Stomach smooth muscle (tissue), 2 donors: ENCODE measurements around the gene ADH5.
"Not testable (repeated sequence)": the region's sequence is repeated elsewhere in the genome, so short reads cannot be mapped to it uniquely, and the experiment has no call there.

Experiments
- H3K27ac ChIP-seq: one replicate; pipeline ENCODE4 v1.7.0; 2013; ENCODE audit warnings: mild to moderate bottlenecking, low read length, inconsistent platforms
- H3K27me3 ChIP-seq, 2 donors: one replicate each; pipeline ENCODE4 v1.7.0; 2013; ENCODE audit warnings: low read length in 2 of 2; ENCODE audit not compliant: insufficient read depth in 2 of 2, control insufficient read depth in 1 of 2
- H3K36me3 ChIP-seq, 2 donors: one replicate each; pipeline ENCODE4 v1.7.0; 2013; ENCODE audit warnings: low read length in 2 of 2; ENCODE audit not compliant: control insufficient read depth in 2 of 2, insufficient read depth in 2 of 2
- H3K4me1 ChIP-seq: one replicate; pipeline ENCODE4 v1.7.0; 2013; ENCODE audit warnings: low read length; ENCODE audit not compliant: control insufficient read depth, insufficient read depth
- H3K4me3 ChIP-seq, 2 donors: one replicate each; pipeline ENCODE4 v1.7.0; 2013; ENCODE audit warnings: low read length in 2 of 2
- H3K9ac ChIP-seq, 2 donors: one replicate each; pipeline ENCODE4 v1.7.0; 2013; ENCODE audit warnings: low read length in 2 of 2, mild to moderate bottlenecking in 1 of 2
- H3K9me3 ChIP-seq, 2 donors: one replicate each; pipeline ENCODE4 v1.7.0; 2013; ENCODE audit warnings: low read length in 2 of 2; ENCODE audit not compliant: control insufficient read depth in 2 of 2
- donor health status: healthy.
- donor health status: Pancreatic carcinoma.

ADH5 gene

DNA sequence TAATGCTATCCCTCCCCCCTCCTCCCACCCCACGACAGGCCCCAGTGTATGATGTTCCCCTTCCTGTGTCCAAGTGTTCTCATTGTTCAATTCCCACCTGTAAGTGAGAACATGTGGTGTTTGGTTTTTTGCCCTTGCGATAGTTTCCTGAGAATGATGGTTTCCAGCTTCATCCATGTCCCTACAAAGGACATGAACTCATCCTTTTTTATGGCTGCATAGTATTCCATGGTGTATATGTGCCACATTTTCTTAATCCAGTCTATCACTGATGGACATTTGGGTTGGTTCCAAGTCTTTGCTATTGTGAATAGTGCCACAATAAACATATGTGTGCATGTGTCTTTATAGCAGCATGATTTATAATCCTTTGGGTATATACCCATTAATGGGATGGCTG is 23.1 kb downstream of the ADH5 start:
- H3K9ac ChIP-seq, H3K4me1 ChIP-seq, H3K27ac ChIP-seq, H3K36me3 ChIP-seq, H3K9me3 ChIP-seq, H3K4me3 ChIP-seq, H3K27me3 ChIP-seq: not testable (repeated sequence)

DNA sequence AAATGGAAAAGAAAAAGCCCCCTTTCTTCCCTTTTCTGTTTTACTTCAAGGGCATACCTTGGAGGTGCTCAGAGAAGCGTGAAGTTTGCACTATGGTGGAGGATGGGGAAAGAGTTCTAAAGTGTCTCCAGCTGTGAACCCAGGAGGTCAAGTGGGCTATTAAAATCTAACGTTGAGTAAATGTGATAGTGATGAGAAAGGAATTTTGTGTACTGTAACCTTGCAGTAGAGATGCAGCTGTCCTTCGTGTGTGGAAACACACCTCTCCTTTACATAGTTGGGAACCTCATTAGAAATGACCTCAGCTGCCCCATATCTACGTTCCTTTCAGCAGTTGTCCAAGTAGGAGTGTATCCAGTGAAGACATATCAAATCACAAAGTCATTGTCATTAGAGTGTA is 26.5 kb downstream of the ADH5 start:
- H3K27me3 ChIP-seq = no peaks in the 10 kb centered on the region
- no peaks in the 10 kb centered on the region for H3K9me3 ChIP-seq
- H3K4me1 ChIP-seq = no peaks in the 10 kb centered on the region
- no peak overlapping the region for H3K9ac ChIP-seq
- H3K27ac ChIP-seq = no peak overlapping the region
- no peak overlapping the region for H3K4me3 ChIP-seq
- H3K36me3 ChIP-seq = peaks cover 0 to 6% of the 10 kb centered on the region in 2 donors

- Histone ChIP-seq H3K4me3 (no peak overlapping the region), H3K4me1 (no peaks in the 10 kb centered on the region), H3K27me3 (no peaks in the 10 kb centered on the region), H3K36me3 (peaks cover 0 to 3% of the 10 kb centered on the region in 2 donors), H3K27ac (no peak overlapping the region), H3K9ac (no peak overlapping the region), H3K9me3 (no peaks in the 10 kb centered on the region)
Observed at GRCh38 chr4:99061048-99061700, 27.4 kb downstream of the ADH5 start.

- Histone ChIP-seq H3K9me3 (no peaks in the 10 kb centered on the region), H3K27me3 (no peaks in the 10 kb centered on the region), H3K36me3 (peaks cover 0 to 3% of the 10 kb centered on the region in 2 donors), H3K9ac (peak overlapping the region in 1 of 2 donors; percentile 40), H3K4me3 (no peak overlapping the region), H3K4me1 (no peaks in the 10 kb centered on the region), H3K27ac (no peak overlapping the region)
Observed at GRCh38 chr4:99059550-99059949, 29.0 kb downstream of the ADH5 start.

DNA sequence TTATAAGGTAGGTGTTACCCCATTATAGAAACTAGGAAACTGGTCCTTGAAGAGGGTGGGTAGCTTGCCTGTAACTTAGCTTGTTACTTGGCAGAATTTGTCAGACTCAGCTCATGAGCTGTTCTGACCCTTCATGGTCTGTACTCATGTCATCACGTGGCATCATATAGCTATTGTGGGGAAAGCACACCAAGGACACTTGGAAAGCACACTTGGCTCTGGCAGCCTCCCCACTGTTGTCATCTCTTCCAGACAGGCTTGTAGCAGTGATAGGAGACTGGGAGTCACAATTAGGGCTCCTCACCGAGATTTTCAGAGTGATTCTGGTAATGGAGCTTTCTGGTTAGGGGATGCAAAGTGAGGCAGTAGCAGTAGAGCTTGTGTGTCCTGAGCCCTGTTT is 30.4 kb downstream of the ADH5 start:
- Histone ChIP-seq H3K9me3 (no peaks in the 10 kb centered on the region), H3K27me3 (no peaks in the 10 kb centered on the region), H3K4me1 (no peaks in the 10 kb centered on the region)

GRCh38 chr4:99054428-99054994 is 34.1 kb downstream of the ADH5 start:
- Histone ChIP-seq H3K9me3 (no peaks in the 10 kb centered on the region), H3K4me1 (no peaks in the 10 kb centered on the region), H3K27ac (no peak overlapping the region), H3K27me3 (no peaks in the 10 kb centered on the region), H3K4me3 (no peak overlapping the region), H3K36me3 (peaks cover 6 to 7% of the 10 kb centered on the region in 2 donors), H3K9ac (no peak overlapping the region)

More for the DNA sequence above, 30.4 kb downstream of the ADH5 start:
- Histone ChIP-seq H3K36me3 (peaks cover 0 to 3% of the 10 kb centered on the region in 2 donors), H3K27ac (no peak overlapping the region), H3K4me3 (no peak overlapping the region), H3K9ac (no peak overlapping the region)

GRCh38 chr4:99052902-99053301 is 35.7 kb downstream of the ADH5 start:
- no peaks in the 10 kb centered on the region for H3K9me3 ChIP-seq
- no peak overlapping the region for H3K4me3 ChIP-seq
- H3K27me3 ChIP-seq = no peaks in the 10 kb centered on the region
- H3K27ac ChIP-seq = no peak overlapping the region
- H3K4me1 ChIP-seq = no peaks in the 10 kb centered on the region
- peaks cover 7 to 13% of the 10 kb centered on the region in 2 donors for H3K36me3 ChIP-seq
- H3K9ac ChIP-seq = no peak overlapping the region

- H3K4me1 ChIP-seq = no peaks in the 10 kb centered on the region
- no peaks in the 10 kb centered on the region for H3K27me3 ChIP-seq
- H3K27ac ChIP-seq = no peak overlapping the region
- no peak overlapping the region for H3K4me3 ChIP-seq
- no peaks in the 10 kb centered on the region for H3K9me3 ChIP-seq
- H3K36me3 ChIP-seq = peaks cover 8 to 16% of the 10 kb centered on the region in 2 donors
- H3K9ac ChIP-seq = no peak overlapping the region
Observed at GRCh38 chr4:99047710-99048109, 40.9 kb downstream of the ADH5 start.

DNA sequence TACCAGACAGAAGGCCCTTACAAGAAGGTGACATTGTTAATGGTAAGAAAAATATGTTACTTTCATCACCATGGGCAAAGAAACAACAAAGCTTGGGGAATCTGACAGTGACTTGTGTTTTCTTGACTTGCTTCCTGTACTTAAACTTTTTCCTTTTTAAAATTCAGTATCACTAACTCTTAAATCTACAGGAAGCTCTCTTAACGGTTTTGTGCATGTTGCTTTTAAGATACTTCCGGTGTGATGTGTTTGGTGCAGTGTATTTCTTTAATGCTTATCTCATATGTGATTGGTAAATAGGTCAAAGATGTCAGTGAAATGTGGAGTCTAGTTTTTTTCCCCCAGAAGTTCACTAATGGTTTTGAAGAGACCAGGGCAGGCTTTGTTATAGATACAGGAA is 45.2 kb downstream of the ADH5 start:
- Histone ChIP-seq H3K9ac (no peak overlapping the region), H3K36me3 (peaks cover 3 to 8% of the 10 kb centered on the region in 2 donors), H3K4me1 (no peaks in the 10 kb centered on the region), H3K27ac (no peak overlapping the region), H3K4me3 (no peak overlapping the region), H3K27me3 (no peaks in the 10 kb centered on the region), H3K9me3 (peaks cover 0 to under 1% of the 10 kb centered on the region in 2 donors)

GRCh38 chr4:99038213-99038612 is 50.4 kb downstream of the ADH5 start:
- Histone ChIP-seq H3K27me3 (no peaks in the 10 kb centered on the region), H3K36me3 (peaks cover 0 to 4% of the 10 kb centered on the region in 2 donors), H3K9me3 (peaks cover 0 to 4% of the 10 kb centered on the region in 2 donors), H3K4me1 (no peaks in the 10 kb centered on the region), H3K9ac (no peak overlapping the region), H3K4me3 (no peak overlapping the region), H3K27ac (no peak overlapping the region)

- Histone ChIP-seq H3K4me1 (no peaks in the 10 kb centered on the region), H3K27ac (no peak overlapping the region), H3K36me3 (no peaks in the 10 kb centered on the region), H3K27me3 (no peaks in the 10 kb centered on the region), H3K9me3 (peaks cover 0 to 4% of the 10 kb centered on the region in 2 donors), H3K9ac (no peak overlapping the region), H3K4me3 (no peak overlapping the region)
Observed at GRCh38 chr4:99033956-99034355, 54.6 kb downstream of the ADH5 start.
